Peyer's patch (tissue), 4 donors: ENCODE data around the gene GALNS. TPM values are rescaled to one million over a fixed set of nuclear protein-coding genes. Genes with fewer than 3 reads are reported as not detected.

Experiments used
- DNase-seq, 3 donors: peaks; one replicate each; pipeline ENCODE4 v3.0.0-alpha.2; 2017 to 2019
- H3K27ac ChIP-seq, 4 donors: fragments of 200-600 bp; sonication (generic); one replicate each; pipeline ENCODE4 v1.5.1; 2016 to 2019
- H3K27me3 ChIP-seq, 2 donors: fragments of 200-600 bp; sonication (generic); one replicate each; pipeline ENCODE4 v1.5.1; 2019
- H3K36me3 ChIP-seq, 3 donors: fragments of 200-600 bp; sonication (generic); one replicate each; pipeline ENCODE4 v1.5.1; 2016 to 2019
- H3K4me1 ChIP-seq, 4 donors: fragments of 200-600 bp; sonication (generic); one replicate each; pipeline ENCODE4 v1.5.1; 2016 to 2019
- H3K4me3 ChIP-seq, 4 donors: fragments of 200-600 bp; sonication (generic); 1 replicate in 3 of 4; 2 replicates in 1 of 4; pipeline ENCODE4 v1.5.1; 2016 to 2019; ENCODE audit warnings: mild to moderate bottlenecking in 1 of 4
- H3K9me3 ChIP-seq, 4 donors: fragments of 200-600 bp; sonication (generic); one replicate each; pipeline ENCODE4 v1.5.1; 2016 to 2019; ENCODE audit warnings: mild to moderate bottlenecking in 1 of 4
- CTCF ChIP-seq, 6 experiments: fragments of 450-650 bp in 4 of 6; fragments of 200-600 bp in 2 of 6; sonication (generic) in 1 of 6; IDR thresholded peaks; one replicate each; pipeline ENCODE4 v1.5.1; 2017 to 2019; ENCODE audit warnings: antibody characterized with exemption in 6 of 6, mild to moderate bottlenecking in 3 of 6, moderate library complexity in 1 of 6
- POLR2A ChIP-seq, 2 donors: fragments of 450-650 bp; IDR thresholded peaks; one replicate each; pipeline ENCODE4 v1.5.1; 2017; ENCODE audit warnings: antibody characterized with exemption in 2 of 2, mild to moderate bottlenecking in 2 of 2, moderate library complexity in 2 of 2
- total RNA-seq, 4 donors: library from RNA; depleted of rRNA; stranded (reverse); fragments of >200 nt; gene quantifications; one replicate each; pipeline ENCODE4 v1.1.0, GENCODE V29; 2016

Gene GALNS
- total RNA-seq, result 100 to 1,000 TPM in 3 of 4 donors, 10 to 100 TPM in 1; 46.4 to 180 (median 133) TPM

- peak; percentile 100 for DNase-seq
- H3K27me3 ChIP-seq, result no peaks in the 10 kb centered on the region
- peak within 1 kb of the TSS; percentile 81 to 95 (median 93) for H3K4me3 ChIP-seq
- peak; percentile 88 to 90 for TF ChIP-seq POLR2A (IDR thresholded peaks at IDR 0.05)
- no peak for TF ChIP-seq CTCF (IDR thresholded peaks at IDR 0.05)
- H3K4me1 ChIP-seq, result peaks cover 0 to 32% (median 14%) of the 10 kb centered on the region in 4 donors
- H3K36me3 ChIP-seq, result peaks cover 0 to 33% (median 0%) of the 10 kb centered on the region in 3 donors
- peak within 1 kb of the TSS; percentile 84 to 89 (median 86) for H3K27ac ChIP-seq
- no peaks in the 10 kb centered on the region for H3K9me3 ChIP-seq
Measured at GRCh38 chr16:88856828-88857727, at the start of gene GALNS, which contains the start of gene TRAPPC2L. Gene GALNS (minus strand): TSS chr16:88856947. CDS start chr16:88856877, 70 bp downstream. Gene TRAPPC2L (plus strand): TSS chr16:88857127. CDS start chr16:88857151, 24 bp downstream.

GRCh38 chr16:88906020-88906419 lies 49.3 kb upstream of the GALNS start:
- no peak for TF ChIP-seq POLR2A (IDR thresholded peaks at IDR 0.05)
- H3K4me3 ChIP-seq, result no peak overlapping the region
- peaks cover 0 to 3% (median 0%) of the 10 kb centered on the region in 4 donors for H3K4me1 ChIP-seq
- H3K27ac ChIP-seq, result peak overlapping the region in 1 of 4 donors; percentile 17
- no peaks in the 10 kb centered on the region for H3K9me3 ChIP-seq
- no peaks in the 10 kb centered on the region for H3K27me3 ChIP-seq
- H3K36me3 ChIP-seq, result no peaks in the 10 kb centered on the region
- no peak for DNase-seq

- no peak for TF ChIP-seq CTCF (IDR thresholded peaks at IDR 0.05)
- TF ChIP-seq POLR2A (IDR thresholded peaks at IDR 0.05), result no peak
- no peak overlapping the region for H3K4me3 ChIP-seq
- no peaks in the 10 kb centered on the region for H3K27me3 ChIP-seq
- peak in 1 of 3 donors; percentile 55 for DNase-seq
- no peaks in the 10 kb centered on the region for H3K4me1 ChIP-seq
- no peak overlapping the region for H3K27ac ChIP-seq
- H3K36me3 ChIP-seq, result no peaks in the 10 kb centered on the region
- no peaks in the 10 kb centered on the region for H3K9me3 ChIP-seq
Measured at GRCh38 chr16:88905563-88905962, 48.8 kb upstream of the GALNS start.

GRCh38 chr16:88904676-88905365 lies 48.1 kb upstream of the GALNS start:
- DNase-seq, result no peak
- H3K9me3 ChIP-seq, result no peaks in the 10 kb centered on the region
- no peaks in the 10 kb centered on the region for H3K36me3 ChIP-seq
- H3K27me3 ChIP-seq, result no peaks in the 10 kb centered on the region
- H3K4me3 ChIP-seq, result no peak overlapping the region
- H3K27ac ChIP-seq, result no peak overlapping the region
- H3K4me1 ChIP-seq, result no peaks in the 10 kb centered on the region
- TF ChIP-seq POLR2A (IDR thresholded peaks at IDR 0.05) (no peak), CTCF (IDR thresholded peaks at IDR 0.05) (no peak)

- TF ChIP-seq CTCF (IDR thresholded peaks at IDR 0.05), result no peak
- TF ChIP-seq POLR2A (IDR thresholded peaks at IDR 0.05), result no peak
- no peaks in the 10 kb centered on the region for H3K9me3 ChIP-seq
Measured at GRCh38 chr16:88903267-88903666, 46.5 kb upstream of the GALNS start.

More at GRCh38 chr16:88903267-88903666, 46.5 kb upstream of the GALNS start:
- Histone ChIP-seq H3K4me1 (no peaks in the 10 kb centered on the region), H3K36me3 (no peaks in the 10 kb centered on the region), H3K4me3 (no peak overlapping the region), H3K27ac (no peak overlapping the region), H3K27me3 (no peaks in the 10 kb centered on the region)
- DNase-seq, result no peak
